ENCODE data around the gene DPP6.
"Not testable (repeated sequence)": the region's sequence is repeated elsewhere in the genome, so short reads cannot be mapped to it uniquely, and the experiment has no call there.

DNA sequence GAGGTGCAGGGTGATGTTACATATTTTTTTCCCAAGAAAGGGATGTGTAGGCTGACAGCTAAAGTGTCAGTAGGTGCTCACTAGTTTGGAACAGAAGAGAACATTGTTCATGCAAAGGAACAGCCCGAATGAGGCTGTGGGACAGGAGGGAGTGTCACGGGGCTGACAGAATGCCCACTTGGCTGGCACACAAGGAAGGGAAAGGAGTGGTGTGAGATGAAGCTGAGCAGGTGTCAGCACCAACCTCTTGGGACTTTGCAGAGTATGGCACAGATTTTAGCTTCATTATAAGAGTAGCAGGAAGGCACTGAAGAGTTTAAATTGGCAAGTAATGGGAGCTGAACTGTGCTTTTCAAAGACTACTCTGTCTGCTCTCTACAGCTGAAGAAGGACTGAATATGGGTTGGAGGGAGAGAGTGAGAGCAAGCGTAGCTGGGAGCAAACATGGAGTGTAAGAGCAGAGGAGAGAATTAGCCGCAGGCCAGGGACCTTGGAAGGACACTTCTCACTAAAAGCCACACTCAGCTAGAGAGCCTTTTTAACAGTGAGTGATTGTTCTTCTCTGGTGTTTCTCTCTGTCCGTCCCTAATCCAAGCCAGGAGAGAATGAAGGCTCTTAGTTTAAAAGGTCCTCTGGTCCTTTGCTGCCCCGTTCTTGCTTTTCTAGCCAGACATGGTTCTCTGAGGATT lies 35.0 kb downstream of the DPP6 start:
- TF ChIP-seq CTCF, POLR2A (IDR thresholded peaks at IDR 0.05): not testable (repeated sequence)
